VCaP (cell line): Measurements from ENCODE around the gene FABP1.

Experiments
- H3K27ac ChIP-seq: fragments of 450-650 bp; 2 replicates; pipeline ENCODE4 v1.5.1; 2017
- CTCF ChIP-seq: fragments of 450-650 bp; conservative IDR thresholded peaks from 2 replicates; pipeline ENCODE4 v1.5.1; 2017; ENCODE audit warnings: mild to moderate bottlenecking, moderate library complexity

The FABP1 gene

GRCh38 chr2:88114889-88115288 is 13.0 kb downstream of the FABP1 start:
- no peak overlapping the region for H3K27ac ChIP-seq
- TF ChIP-seq CTCF, result no peak

DNA sequence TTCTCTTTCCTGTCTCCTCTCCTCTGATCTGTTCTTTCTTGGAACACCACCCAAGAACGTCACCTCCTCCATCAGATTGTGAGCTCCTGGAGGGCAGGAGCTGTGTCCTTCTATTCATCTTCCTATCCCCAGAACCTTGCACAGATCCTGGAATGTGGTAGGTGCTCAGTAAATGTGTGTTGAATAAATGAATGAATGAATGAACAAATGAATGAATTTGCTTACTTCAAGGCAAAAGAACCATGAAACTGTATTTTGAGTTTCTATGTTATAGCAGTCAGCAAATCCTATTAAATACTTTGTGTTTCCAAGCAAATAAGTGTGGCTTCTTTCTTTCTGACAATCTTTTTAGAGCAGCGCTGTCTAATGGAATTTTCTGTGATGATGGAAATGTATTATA is 14.8 kb downstream of the FABP1 start:
- no peak for TF ChIP-seq CTCF
- H3K27ac ChIP-seq, result no peak overlapping the region

GRCh38 chr2:88110830-88111229 is 17.0 kb downstream of the FABP1 start:
- no peak for TF ChIP-seq CTCF
- no peak overlapping the region for H3K27ac ChIP-seq

DNA sequence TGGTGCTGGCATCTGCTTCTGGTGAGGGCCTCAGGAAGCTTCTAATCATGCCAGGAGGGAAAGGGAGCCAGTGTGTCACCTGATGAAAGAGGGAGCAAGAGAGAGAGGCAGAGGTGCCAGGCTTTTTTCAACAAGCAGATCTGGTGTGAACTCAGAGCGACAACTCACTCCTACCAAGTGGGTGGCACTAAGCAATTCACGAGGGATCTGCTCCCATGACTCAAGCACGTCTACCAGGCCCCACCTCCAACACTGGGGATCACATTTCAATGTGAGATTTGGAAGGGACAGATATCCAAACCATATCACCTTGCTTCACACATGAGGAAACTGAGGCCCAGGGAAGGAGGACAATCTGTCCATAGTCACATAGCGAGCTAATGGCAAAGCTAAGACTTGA is 19.1 kb downstream of the FABP1 start:
- no peak for TF ChIP-seq CTCF
- no peak overlapping the region for H3K27ac ChIP-seq

DNA sequence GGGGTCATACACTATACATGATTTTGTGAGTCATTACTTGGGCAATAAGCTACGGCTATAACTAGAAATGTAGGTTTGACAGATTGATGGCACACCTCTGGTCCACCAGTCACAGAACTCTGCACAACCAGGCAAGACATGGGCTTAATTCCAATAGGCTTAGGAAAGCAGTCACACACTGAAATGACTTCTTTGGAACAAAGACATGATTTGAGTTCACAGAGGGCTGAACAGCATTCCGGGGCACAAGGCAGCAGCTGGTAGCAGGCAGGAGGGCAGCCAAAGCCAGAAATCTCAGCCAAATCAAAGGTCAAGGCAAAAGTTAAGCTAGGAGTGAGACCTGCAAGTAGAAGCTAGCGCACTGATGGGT is 27.4 kb downstream of the FABP1 start:
- no peak overlapping the region for H3K27ac ChIP-seq
- TF ChIP-seq CTCF, result no peak

GRCh38 chr2:88099798-88100488 is 27.9 kb downstream of the FABP1 start:
- H3K27ac ChIP-seq, result no peak overlapping the region
- TF ChIP-seq CTCF, result no peak

DNA sequence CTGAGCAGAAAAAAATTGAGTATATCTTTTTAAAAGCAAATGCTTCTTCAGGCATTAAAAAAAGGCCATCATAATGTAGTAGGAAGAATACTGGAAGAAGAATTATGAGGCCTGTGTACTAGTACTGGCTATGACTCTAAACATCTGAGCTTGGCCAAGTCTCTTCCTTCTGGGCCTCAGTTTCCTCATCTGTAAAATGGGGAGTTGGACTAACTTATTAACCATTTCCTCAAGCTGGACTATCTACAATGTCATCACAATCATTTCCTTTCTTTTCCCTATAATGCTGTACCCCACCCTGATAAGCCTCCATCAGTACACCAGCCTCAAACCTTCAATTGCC is 29.3 kb downstream of the FABP1 start:
- TF ChIP-seq CTCF, result no peak
- H3K27ac ChIP-seq, result no peak overlapping the region
